DND-41 (cell line): Measurements from ENCODE around the gene ZCCHC24.

Experiments used
- ATAC-seq: fragments of 200-7000 bp; cut with Tn5 transposase; 3 replicates; pipeline ENCODE4 v1.9.1; 2021; ENCODE audit warnings: low read depth; ENCODE audit not compliant: insufficient read depth
- DNase-seq: peaks from one replicate; pipeline ENCODE4 v3.0.0-alpha.2; 2020
- H2AFZ ChIP-seq: 2 replicates; pipeline ENCODE4 v1.6.0; 2012; ENCODE audit warnings: low read depth, low read length
- H3K27ac ChIP-seq: 2 replicates; pipeline ENCODE4 v1.5.1; 2012; ENCODE audit warnings: low read length, inconsistent platforms
- H3K27me3 ChIP-seq: fragments of 200-600 bp; sonication (generic); 2 replicates; pipeline ENCODE4 v1.6.0; 2012; ENCODE audit warnings: low read length, mild to moderate bottlenecking, inconsistent platforms; ENCODE audit not compliant: insufficient read depth, poor library complexity
- H3K36me3 ChIP-seq: 2 replicates; pipeline ENCODE4 v1.5.1; 2012; ENCODE audit warnings: low read length, inconsistent platforms; ENCODE audit not compliant: insufficient read depth
- H3K4me1 ChIP-seq: 2 replicates; pipeline ENCODE4 v1.5.1; 2012; ENCODE audit warnings: mild to moderate bottlenecking, low read length; ENCODE audit not compliant: insufficient read depth
- H3K4me2 ChIP-seq: 2 replicates; pipeline ENCODE4 v1.6.0; 2012; ENCODE audit warnings: mild to moderate bottlenecking, moderate library complexity, low read length, inconsistent platforms; ENCODE audit not compliant: insufficient read depth
- H3K4me3 ChIP-seq, 2 experiments: fragments of 200-600 bp in 1 of 2; shearing (Covaris generic) in 1 of 2; 2 replicates each; pipeline ENCODE4 v1.5.1; 2012 to 2016; ENCODE audit warnings: inconsistent platforms in 2 of 2, low read length in 2 of 2, mild to moderate bottlenecking in 2 of 2, low read depth in 1 of 2, moderate library complexity in 1 of 2
- H3K79me2 ChIP-seq: 2 replicates; pipeline ENCODE4 v1.6.0; 2012; ENCODE audit warnings: low read length, inconsistent platforms; ENCODE audit not compliant: insufficient read depth
- H3K9ac ChIP-seq: 2 replicates; pipeline ENCODE4 v1.6.0; 2012; ENCODE audit warnings: low read depth, mild to moderate bottlenecking, inconsistent platforms, low read length, moderate library complexity
- H3K9me3 ChIP-seq: 2 replicates; pipeline ENCODE4 v1.5.1; 2012; ENCODE audit warnings: low read length, moderate library complexity, mild to moderate bottlenecking, inconsistent platforms; ENCODE audit not compliant: insufficient read depth, severe bottlenecking
- H4K20me1 ChIP-seq: 2 replicates; pipeline ENCODE4 v1.6.0; 2012; ENCODE audit warnings: low read length; ENCODE audit not compliant: insufficient read depth
- EZH2 ChIP-seq: IDR thresholded peaks from 3 replicates; pipeline ENCODE4 v1.6.1; 2012; ENCODE audit warnings: borderline replicate concordance, low read depth, mild to moderate bottlenecking, moderate library complexity, low read length, inconsistent platforms; ENCODE audit not compliant: severe bottlenecking
- TF ChIP-seq, protein P1 (sequence below): IDR thresholded peaks from 2 replicates; pipeline ENCODE4 v1.5.1; 2012; ENCODE audit warnings: borderline replicate concordance, low read length, moderate library complexity, mild to moderate bottlenecking; ENCODE audit not compliant: poor library complexity, severe bottlenecking; ENCODE audit errors: extremely low read depth

The ZCCHC24 gene

DNA sequence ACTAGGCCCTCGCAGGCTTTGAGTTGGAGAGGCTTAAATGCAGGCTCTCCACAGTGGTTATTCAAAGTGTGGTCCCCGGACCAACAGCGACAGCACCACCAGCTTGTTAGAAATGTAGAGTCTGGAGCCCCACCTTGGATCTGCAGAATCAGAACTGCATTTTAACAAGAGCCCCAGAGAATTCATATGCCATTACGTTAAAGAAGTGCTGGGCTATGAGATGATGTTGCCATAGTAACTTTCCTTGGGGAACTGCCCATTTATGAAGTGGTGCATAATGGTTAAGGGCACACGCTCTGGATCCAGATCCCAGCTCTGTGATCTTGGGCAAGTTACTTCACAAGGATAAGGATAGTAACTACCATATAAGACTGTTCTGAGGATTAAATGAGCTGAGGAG lies 48.9 kb downstream of the ZCCHC24 start:
- Histone ChIP-seq H3K27ac (no peak overlapping the region), H3K4me3 (no peak overlapping the region)

DNA sequence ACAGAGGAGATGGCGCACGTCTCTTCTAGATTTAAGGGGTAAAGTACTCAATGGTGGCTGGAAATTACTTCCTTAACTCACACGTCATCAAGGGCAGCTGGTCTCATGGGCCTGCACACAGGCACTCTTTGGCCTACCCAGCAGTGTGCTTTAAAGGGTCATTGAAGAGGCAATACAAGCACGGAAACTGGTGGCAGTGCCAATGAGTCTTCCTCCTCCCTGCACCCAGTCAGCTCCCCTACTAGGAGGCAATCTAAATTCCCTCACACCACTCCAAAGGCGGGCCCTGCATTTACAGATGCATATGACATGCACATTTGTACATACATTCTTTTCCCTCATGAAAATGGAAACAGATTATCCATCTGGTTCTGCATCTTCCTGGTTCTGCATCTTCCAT lies 50.8 kb downstream of the ZCCHC24 start:
- no peaks in the 10 kb centered on the region for H3K9me3 ChIP-seq
- H3K27me3 ChIP-seq: no peaks in the 10 kb centered on the region
- no peak for TF ChIP-seq EZH2
- TF ChIP-seq, protein P1, sequence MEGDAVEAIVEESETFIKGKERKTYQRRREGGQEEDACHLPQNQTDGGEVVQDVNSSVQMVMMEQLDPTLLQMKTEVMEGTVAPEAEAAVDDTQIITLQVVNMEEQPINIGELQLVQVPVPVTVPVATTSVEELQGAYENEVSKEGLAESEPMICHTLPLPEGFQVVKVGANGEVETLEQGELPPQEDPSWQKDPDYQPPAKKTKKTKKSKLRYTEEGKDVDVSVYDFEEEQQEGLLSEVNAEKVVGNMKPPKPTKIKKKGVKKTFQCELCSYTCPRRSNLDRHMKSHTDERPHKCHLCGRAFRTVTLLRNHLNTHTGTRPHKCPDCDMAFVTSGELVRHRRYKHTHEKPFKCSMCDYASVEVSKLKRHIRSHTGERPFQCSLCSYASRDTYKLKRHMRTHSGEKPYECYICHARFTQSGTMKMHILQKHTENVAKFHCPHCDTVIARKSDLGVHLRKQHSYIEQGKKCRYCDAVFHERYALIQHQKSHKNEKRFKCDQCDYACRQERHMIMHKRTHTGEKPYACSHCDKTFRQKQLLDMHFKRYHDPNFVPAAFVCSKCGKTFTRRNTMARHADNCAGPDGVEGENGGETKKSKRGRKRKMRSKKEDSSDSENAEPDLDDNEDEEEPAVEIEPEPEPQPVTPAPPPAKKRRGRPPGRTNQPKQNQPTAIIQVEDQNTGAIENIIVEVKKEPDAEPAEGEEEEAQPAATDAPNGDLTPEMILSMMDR: no peak
- H3K9ac ChIP-seq: no peak overlapping the region
- H3K4me2 ChIP-seq: no peak overlapping the region
- no peak overlapping the region for H3K4me3 ChIP-seq
- H3K27ac ChIP-seq: no peak overlapping the region
- DNase-seq (no peak), ATAC-seq (no peak)
- no peak overlapping the region for H2AFZ ChIP-seq
- no peaks in the 10 kb centered on the region for H3K4me1 ChIP-seq
- no peaks in the 10 kb centered on the region for H3K36me3 ChIP-seq
- no peaks in the 10 kb centered on the region for H3K79me2 ChIP-seq
- H4K20me1 ChIP-seq: peaks cover 5% of the 10 kb centered on the region

More for the DNA sequence above, 48.9 kb downstream of the ZCCHC24 start:
- Histone ChIP-seq H3K4me2 (no peak overlapping the region), H3K79me2 (no peaks in the 10 kb centered on the region), H2AFZ (no peak overlapping the region), H3K4me1 (no peaks in the 10 kb centered on the region), H3K27me3 (no peaks in the 10 kb centered on the region), H3K9ac (no peak overlapping the region), H4K20me1 (peaks cover 5% of the 10 kb centered on the region), H3K36me3 (no peaks in the 10 kb centered on the region), H3K9me3 (no peaks in the 10 kb centered on the region)
- ATAC-seq (no peak), DNase-seq (no peak)
- TF ChIP-seq, protein P1: no peak
- TF ChIP-seq EZH2: no peak

DNA sequence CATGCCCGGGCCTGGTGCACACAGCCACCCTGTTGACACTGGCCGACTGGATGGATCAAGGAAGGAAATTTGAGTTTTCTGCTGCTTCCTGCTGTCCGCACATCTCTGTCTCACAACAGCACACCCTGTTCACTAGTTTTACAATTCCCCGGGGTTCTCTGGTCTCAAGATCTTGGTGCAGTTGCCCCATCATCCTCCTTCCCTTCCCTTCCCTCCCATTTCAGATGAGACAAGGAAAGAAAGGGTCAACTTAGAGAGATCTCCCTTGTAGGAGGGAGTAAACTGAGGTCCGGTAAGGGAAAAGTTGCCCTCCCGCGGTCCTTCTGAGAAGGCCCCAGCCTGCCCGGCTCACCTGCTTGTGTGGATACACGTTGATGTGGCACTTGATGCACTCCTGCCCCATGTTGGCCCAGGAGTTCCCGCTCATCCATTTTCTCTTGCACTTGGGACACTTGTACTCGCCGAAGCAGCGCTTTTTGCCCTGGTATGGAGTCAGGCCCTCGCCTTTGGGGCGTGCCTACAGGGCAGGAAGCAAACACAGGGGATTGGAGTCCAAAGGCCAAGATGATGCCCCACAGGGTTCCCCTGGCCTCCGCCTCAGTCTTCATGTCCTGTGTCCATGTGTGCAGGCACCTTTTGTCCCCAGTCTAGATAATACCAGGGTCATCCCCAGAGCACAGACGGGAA lies 51.4 kb downstream of the ZCCHC24 start:
- Histone ChIP-seq H3K9me3 (no peaks in the 10 kb centered on the region), H3K27ac (no peak overlapping the region)
- no peak for DNase-seq

More for the DNA sequence above, 51.4 kb downstream of the ZCCHC24 start:
- Histone ChIP-seq H3K79me2 (no peaks in the 10 kb centered on the region), H3K4me3 (no peak overlapping the region), H3K4me1 (peaks cover 3% of the 10 kb centered on the region; the same call in 1 of the 2 replicates), H3K36me3 (no peaks in the 10 kb centered on the region), H3K27me3 (no peaks in the 10 kb centered on the region), H3K9ac (no peak overlapping the region), H4K20me1 (peaks cover 5% of the 10 kb centered on the region; the same call in 1 of the 2 replicates), H2AFZ (no peak overlapping the region), H3K4me2 (no peak overlapping the region)
- TF ChIP-seq, protein P1: no peak
- no peak for TF ChIP-seq EZH2
- no peak for ATAC-seq
